Endothelial cell (in vitro differentiated cells): ENCODE measurements around the gene ITPA. TPM values are rescaled to one million over a fixed set of nuclear protein-coding genes. Genes with fewer than 3 reads are reported as not detected.
A peak's percentile ranks its signal among the peaks of the same experiment; 100 is the strongest.

Experiments
- DNase-seq: peaks from one replicate; pipeline ENCODE4 v3.0.0; 2021; ENCODE audit warnings: low spot score
- H3K27ac Mint-ChIP-seq: one replicate; pipeline ENCODE4 v1.8.0; 2021; ENCODE audit warnings: mixed read lengths, inconsistent platforms; ENCODE audit not compliant: unreplicated experiment
- H3K27me3 Mint-ChIP-seq: one replicate; pipeline ENCODE4 v1.8.0; 2021; ENCODE audit warnings: mild to moderate bottlenecking, moderate library complexity, mixed read lengths, inconsistent platforms; ENCODE audit not compliant: unreplicated experiment
- H3K36me3 Mint-ChIP-seq: one replicate; pipeline ENCODE4 v1.8.0; 2021; ENCODE audit warnings: mild to moderate bottlenecking, low read depth, mixed read lengths, inconsistent platforms; ENCODE audit not compliant: unreplicated experiment
- H3K4me1 Mint-ChIP-seq: one replicate; pipeline ENCODE4 v1.8.0; 2021; ENCODE audit warnings: mild to moderate bottlenecking, mixed read lengths, inconsistent platforms; ENCODE audit not compliant: unreplicated experiment
- H3K4me3 Mint-ChIP-seq: one replicate; pipeline ENCODE4 v1.8.0; 2021; ENCODE audit warnings: mild to moderate bottlenecking, mixed read lengths, inconsistent platforms; ENCODE audit not compliant: unreplicated experiment
- H3K9me3 Mint-ChIP-seq: one replicate; pipeline ENCODE4 v1.8.0; 2021; ENCODE audit warnings: mixed read lengths, inconsistent platforms; ENCODE audit not compliant: unreplicated experiment
- total RNA-seq: library from RNA; stranded (reverse); fragmentation: NEBNext Ultra II Directional; extraction: Animal tissue kit (Norgen Biotek cat#: 25700); gene quantifications from one replicate; pipeline ENCODE4 v1.2.1, GENCODE V29; 2021; ENCODE audit not compliant: unreplicated experiment
- TF ChIP-seq, protein P1 (sequence below): fragments of 200-600 bp; sonication (generic); IDR thresholded peaks from one replicate; pipeline ENCODE4 v1.5.0; 2021; ENCODE audit warnings: antibody characterized with exemption; ENCODE audit not compliant: unreplicated experiment

The ITPA gene
- total RNA-seq, 1 donor from 2014 or later: 45.9 TPM

DNA sequence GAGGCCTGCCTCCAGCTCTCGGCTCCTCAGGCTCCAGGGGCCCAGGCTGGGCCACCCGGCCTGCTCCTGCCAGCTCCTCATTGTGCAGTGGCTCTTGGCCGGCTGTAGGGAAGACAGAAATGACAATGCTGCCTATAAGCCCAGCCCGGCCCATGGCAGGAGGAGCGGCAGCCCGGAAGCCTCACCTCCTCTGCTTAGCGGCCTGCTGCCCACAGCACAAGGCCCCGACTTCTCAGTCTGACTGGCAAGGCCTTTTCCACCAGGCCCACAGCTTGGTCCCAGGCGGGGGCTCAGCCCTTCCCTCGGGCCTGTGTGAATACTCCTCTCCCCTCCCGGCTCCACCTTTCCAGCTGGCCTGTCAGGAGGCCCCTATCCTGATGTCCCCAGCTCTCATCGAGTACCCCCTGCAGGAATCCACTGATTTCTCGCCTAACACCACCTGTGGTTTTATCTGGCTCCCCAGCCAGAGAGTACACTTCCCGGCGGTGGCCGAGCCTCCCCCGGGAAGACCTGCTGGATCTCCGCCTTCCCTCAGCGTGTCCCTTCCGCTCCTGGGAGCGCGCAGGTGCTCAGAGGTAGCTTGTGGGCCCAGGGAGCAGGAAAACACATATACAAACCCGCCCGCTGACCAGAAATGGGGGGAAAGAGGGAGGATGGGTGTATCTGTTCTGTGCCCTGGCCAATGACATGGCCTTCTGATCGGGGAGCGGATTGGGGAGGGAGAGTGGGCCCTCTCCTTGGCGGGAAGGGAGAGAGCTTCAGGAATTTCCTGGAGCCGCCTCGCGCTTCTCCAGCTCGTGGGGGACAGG lies 5.8 kb upstream of the ITPA start:
- H3K4me1 Mint-ChIP-seq: peaks cover 6% of the 10 kb centered on the region

DNA sequence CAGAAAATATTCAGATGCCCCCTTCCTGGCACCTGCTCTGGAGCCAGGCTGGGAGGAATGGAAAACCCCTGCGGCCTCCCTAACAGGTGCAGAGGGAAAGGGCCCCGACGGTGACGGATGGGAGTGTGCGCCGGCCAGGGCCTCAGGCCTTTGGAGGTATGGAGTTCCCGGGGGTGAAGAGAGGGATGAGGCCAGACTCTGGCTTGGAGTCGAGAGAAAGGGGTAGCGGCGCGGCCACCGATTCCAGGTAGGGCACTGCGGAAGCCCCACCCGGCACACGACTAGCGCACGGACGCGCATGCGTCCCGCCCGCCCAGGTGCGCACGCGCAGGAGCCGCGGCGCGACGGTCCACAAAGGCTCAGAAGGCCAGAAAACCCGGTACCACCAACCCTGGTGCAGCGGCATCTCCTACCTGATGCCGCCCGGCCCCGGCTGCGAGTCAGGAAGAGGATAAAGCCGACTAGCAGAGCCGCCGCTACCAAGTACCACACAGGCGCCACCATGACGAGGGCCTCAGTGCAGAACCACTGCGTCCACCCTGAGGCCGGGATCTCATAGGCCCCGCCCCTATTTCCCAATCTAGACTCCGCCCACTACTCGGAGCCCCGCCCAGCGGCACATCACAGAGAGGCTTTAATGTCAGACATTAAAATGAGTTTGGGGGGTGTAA lies 5.0 kb upstream of the ITPA start, which contains the start of gene DDRGK1:
DDRGK1 (minus strand) TSS at position 559 of the 671 bp plus-strand sequence; CDS start at position 504, 55 bp downstream.
- DNase-seq: peak; percentile 82
- H3K27me3 Mint-ChIP-seq: peaks cover 4% of the 10 kb centered on the region
- no peaks in the 10 kb centered on the region for H3K9me3 Mint-ChIP-seq
- peaks cover 13% of the 10 kb centered on the region for H3K36me3 Mint-ChIP-seq
- H3K4me1 Mint-ChIP-seq: peaks cover 10% of the 10 kb centered on the region
- TF ChIP-seq, protein P1, sequence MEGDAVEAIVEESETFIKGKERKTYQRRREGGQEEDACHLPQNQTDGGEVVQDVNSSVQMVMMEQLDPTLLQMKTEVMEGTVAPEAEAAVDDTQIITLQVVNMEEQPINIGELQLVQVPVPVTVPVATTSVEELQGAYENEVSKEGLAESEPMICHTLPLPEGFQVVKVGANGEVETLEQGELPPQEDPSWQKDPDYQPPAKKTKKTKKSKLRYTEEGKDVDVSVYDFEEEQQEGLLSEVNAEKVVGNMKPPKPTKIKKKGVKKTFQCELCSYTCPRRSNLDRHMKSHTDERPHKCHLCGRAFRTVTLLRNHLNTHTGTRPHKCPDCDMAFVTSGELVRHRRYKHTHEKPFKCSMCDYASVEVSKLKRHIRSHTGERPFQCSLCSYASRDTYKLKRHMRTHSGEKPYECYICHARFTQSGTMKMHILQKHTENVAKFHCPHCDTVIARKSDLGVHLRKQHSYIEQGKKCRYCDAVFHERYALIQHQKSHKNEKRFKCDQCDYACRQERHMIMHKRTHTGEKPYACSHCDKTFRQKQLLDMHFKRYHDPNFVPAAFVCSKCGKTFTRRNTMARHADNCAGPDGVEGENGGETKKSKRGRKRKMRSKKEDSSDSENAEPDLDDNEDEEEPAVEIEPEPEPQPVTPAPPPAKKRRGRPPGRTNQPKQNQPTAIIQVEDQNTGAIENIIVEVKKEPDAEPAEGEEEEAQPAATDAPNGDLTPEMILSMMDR: no peak
- H3K27ac Mint-ChIP-seq: peak within 1 kb of the TSS; percentile 67
- H3K4me3 Mint-ChIP-seq: peak within 1 kb of the TSS; percentile 95

More for the DNA sequence above, 5.8 kb upstream of the ITPA start:
- no peaks in the 10 kb centered on the region for H3K9me3 Mint-ChIP-seq
- no peak for DNase-seq
- H3K27me3 Mint-ChIP-seq: peaks cover 4% of the 10 kb centered on the region
- peaks cover 17% of the 10 kb centered on the region for H3K36me3 Mint-ChIP-seq
- H3K4me3 Mint-ChIP-seq: peak overlapping the region; percentile 95
- H3K27ac Mint-ChIP-seq: peak overlapping the region; percentile 67
- TF ChIP-seq, protein P1: no peak

DNA sequence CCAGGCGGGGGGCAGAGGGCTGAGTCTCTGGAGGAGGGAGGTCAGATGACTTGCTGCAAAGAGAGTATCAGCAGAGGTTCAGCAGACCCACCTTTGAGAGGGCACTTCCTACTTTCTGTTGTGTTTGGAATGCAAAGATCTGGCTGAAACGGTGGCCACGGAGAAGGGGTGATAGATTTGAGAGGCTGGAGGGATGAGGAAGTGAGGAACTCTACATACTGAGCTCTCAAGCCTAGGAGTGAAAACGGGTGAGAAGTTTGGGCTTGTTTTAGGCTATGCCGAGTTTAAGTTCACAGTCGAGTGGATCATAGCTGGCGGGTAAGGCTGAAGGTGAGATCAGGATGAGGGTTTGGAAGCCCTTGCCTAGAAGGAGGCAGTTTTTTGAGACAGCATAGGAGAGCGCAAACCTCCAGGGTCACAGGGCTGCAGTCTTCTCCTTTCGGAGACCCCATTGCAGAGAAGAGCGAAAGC lies 477 bp upstream of the ITPA start:
- Mint-ChIP-seq H3K27me3 (peaks cover 2% of the 10 kb centered on the region), H3K4me1 (peaks cover 8% of the 10 kb centered on the region), H3K27ac (peak overlapping the region; percentile 92), H3K36me3 (peaks cover 4% of the 10 kb centered on the region), H3K9me3 (no peaks in the 10 kb centered on the region), H3K4me3 (peak overlapping the region; percentile 95)
- TF ChIP-seq, protein P1: no peak
- DNase-seq: no peak

DNA sequence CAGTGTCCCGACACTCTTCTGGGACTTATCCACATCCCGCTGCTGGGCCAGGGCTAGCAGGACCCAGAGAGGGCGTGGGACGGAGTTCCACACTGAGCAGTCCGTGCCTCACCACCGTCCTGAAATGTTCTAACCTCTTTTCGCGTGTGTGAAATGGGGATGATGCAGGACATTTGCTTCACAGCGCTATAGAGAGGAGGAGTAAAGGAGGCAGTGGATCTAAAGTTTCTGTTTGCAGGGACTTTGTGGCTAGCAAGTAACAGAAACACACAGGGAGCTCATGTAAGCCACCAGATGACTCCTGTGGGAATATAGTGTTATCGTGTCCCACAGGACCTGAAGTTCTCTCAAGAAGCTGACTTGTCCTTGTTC lies 634 bp downstream of the ITPA start:
- no peaks in the 10 kb centered on the region for H3K9me3 Mint-ChIP-seq
- TF ChIP-seq, protein P1: no peak
- DNase-seq: no peak
- H3K4me1 Mint-ChIP-seq: peaks cover 7% of the 10 kb centered on the region
- peaks cover 2% of the 10 kb centered on the region for H3K27me3 Mint-ChIP-seq
- H3K4me3 Mint-ChIP-seq: peak overlapping the region; percentile 95
- H3K36me3 Mint-ChIP-seq: peaks cover 4% of the 10 kb centered on the region
- H3K27ac Mint-ChIP-seq: peak overlapping the region; percentile 94
